ENCODE results near the gene BLOC1S1. TPM values are rescaled to one million over a fixed set of nuclear protein-coding genes. Genes with fewer than 3 reads are reported as not detected.

Gene BLOC1S1
- total and polyA plus RNA-seq, 8 donors: 12.8 to 451 (median 239) TPM

GRCh38 chr12:55732288-55732687, 16.4 kb downstream of the BLOC1S1 start:
- Histone ChIP-seq H3K36me3 (peaks cover 0 to under 1% (median 0%) of the 10 kb centered on the region in 4 donors), H3K9me3 (no peaks in the 10 kb centered on the region), H3K27me3 (no peaks in the 10 kb centered on the region), H3K4me1 (peaks cover 18 to 33% (median 29%) of the 10 kb centered on the region in 4 donors), H3K4me3 (no peak overlapping the region), H3K27ac (no peak overlapping the region)
- intact Hi-C loops (cut with DNase I; ENCODE audit: low total_unique reads): no loop called here
- DNase-seq: no peak
- TF ChIP-seq POLR2AphosphoS5 (IDR thresholded peaks at IDR 0.05) (no peak), POLR2A (IDR thresholded peaks at IDR 0.05) (no peak), CTCF (IDR thresholded peaks at IDR 0.05) (no peak), EP300 (IDR thresholded peaks at IDR 0.05) (no peak)
- 70 to 83% (median 76%) methylated on average over 4 of the region's 4 CpGs for WGBS, 5 donors

GRCh38 chr12:55733021-55733555, 17.2 kb downstream of the BLOC1S1 start:
- Histone ChIP-seq H3K36me3 (no peaks in the 10 kb centered on the region), H3K4me1 (peaks cover 19 to 35% (median 29%) of the 10 kb centered on the region in 4 donors), H3K9me3 (no peaks in the 10 kb centered on the region), H3K4me3 (no peak overlapping the region), H3K27me3 (no peaks in the 10 kb centered on the region), H3K27ac (no peak overlapping the region)
- no peak for DNase-seq
- 85 to 93% (median 89%) methylated on average over 14 of the region's 14 CpGs for WGBS, 5 donors
- intact Hi-C loops (cut with DNase I; ENCODE audit: low total_unique reads): no loop called here
- TF ChIP-seq EP300 (IDR thresholded peaks at IDR 0.05) (no peak), POLR2A (IDR thresholded peaks at IDR 0.05) (no peak), POLR2AphosphoS5 (IDR thresholded peaks at IDR 0.05) (no peak), CTCF (IDR thresholded peaks at IDR 0.05) (no peak)

GRCh38 chr12:55733858-55734257, 18.0 kb downstream of the BLOC1S1 start:
- Histone ChIP-seq H3K36me3 (no peaks in the 10 kb centered on the region), H3K27ac (no peak overlapping the region), H3K27me3 (no peaks in the 10 kb centered on the region), H3K4me1 (peaks cover 23 to 41% (median 36%) of the 10 kb centered on the region in 4 donors), H3K9me3 (no peaks in the 10 kb centered on the region), H3K4me3 (no peak overlapping the region)
- no peak for DNase-seq
- TF ChIP-seq EP300 (IDR thresholded peaks at IDR 0.05) (no peak), POLR2A (IDR thresholded peaks at IDR 0.05) (no peak)
- 64 to 81% (median 71%) methylated on average over 2 of the region's 2 CpGs for WGBS, 5 donors
- intact Hi-C loops (cut with DNase I; ENCODE audit: low total_unique reads): no loop called here

DNA sequence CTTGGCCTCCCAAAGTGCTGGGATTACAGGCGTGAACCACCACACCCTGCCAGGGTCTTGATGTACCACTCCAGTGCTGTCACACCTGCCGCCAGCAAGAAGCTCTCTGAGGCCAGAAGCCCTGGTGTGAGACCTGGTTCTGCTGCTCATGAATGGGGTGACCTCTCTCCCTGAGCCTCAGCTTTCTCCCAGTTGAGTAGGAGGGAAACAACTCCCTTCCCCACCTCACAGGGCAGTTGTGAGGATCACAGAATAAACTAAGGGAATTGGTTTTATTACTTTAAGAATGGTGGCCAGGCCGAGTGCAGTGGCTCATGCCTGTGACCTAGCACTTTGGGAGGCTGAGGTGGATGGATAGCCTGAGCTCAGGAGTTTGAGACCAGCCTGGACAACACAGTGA, 18.7 kb downstream of the BLOC1S1 start:
- no peaks in the 10 kb centered on the region for H3K36me3 ChIP-seq
- no peak overlapping the region for H3K4me3 ChIP-seq
- peaks cover 23 to 41% (median 37%) of the 10 kb centered on the region in 4 donors for H3K4me1 ChIP-seq
- no peaks in the 10 kb centered on the region for H3K27me3 ChIP-seq
- intact Hi-C loops (cut with DNase I; ENCODE audit: low total_unique reads): no loop called here
- 82 to 94% (median 91%) methylated on average over 3 of the region's 3 CpGs for WGBS, 5 donors
- TF ChIP-seq POLR2AphosphoS5 (IDR thresholded peaks at IDR 0.05) (no peak), POLR2A (IDR thresholded peaks at IDR 0.05) (no peak), CTCF (IDR thresholded peaks at IDR 0.05) (no peak), EP300 (IDR thresholded peaks at IDR 0.05) (no peak)
- no peak for DNase-seq
- H3K27ac ChIP-seq: no peak overlapping the region
- H3K9me3 ChIP-seq: no peaks in the 10 kb centered on the region

- Histone ChIP-seq H3K27ac (no peak overlapping the region), H3K4me1 (peaks cover 11 to 26% (median 23%) of the 10 kb centered on the region in 4 donors), H3K27me3 (no peaks in the 10 kb centered on the region), H3K4me3 (no peak overlapping the region), H3K9me3 (no peaks in the 10 kb centered on the region), H3K36me3 (no peaks in the 10 kb centered on the region)
- intact Hi-C loops (cut with DNase I; ENCODE audit: low total_unique reads): no loop called here
- no peak for DNase-seq
- WGBS, 5 donors: 49 to 64% (median 52%) methylated on average over 3 of the region's 3 CpGs
- no peak for TF ChIP-seq POLR2AphosphoS5 (IDR thresholded peaks at IDR 0.05)
- no peak for TF ChIP-seq POLR2A (IDR thresholded peaks at IDR 0.05)
- TF ChIP-seq EP300 (IDR thresholded peaks at IDR 0.05): no peak
- TF ChIP-seq CTCF (IDR thresholded peaks at IDR 0.05): no peak
These were observed 20.2 kb downstream of the BLOC1S1 start for GRCh38 chr12:55736076-55736475.
